Stimulated activated CD4-positive, alpha-beta T cell treated with anti-CD3 and anti-CD28 coated beads, Interleukin-4, amount 100 ng/mL, for 48 hours (primary cell): ENCODE data around the gene TMEM263.
A peak's percentile ranks its signal among the peaks of the same experiment; 100 is the strongest.
"Not testable (repeated sequence)": the region's sequence is repeated elsewhere in the genome, so short reads cannot be mapped to it uniquely, and the experiment has no call there.

Experiments
- DNase-seq, 2 donors: peaks; one replicate each; pipeline ENCODE4 v3.0.0-alpha.2; 2020; ENCODE audit warnings: low read depth in 2 of 2

Gene TMEM263

DNA sequence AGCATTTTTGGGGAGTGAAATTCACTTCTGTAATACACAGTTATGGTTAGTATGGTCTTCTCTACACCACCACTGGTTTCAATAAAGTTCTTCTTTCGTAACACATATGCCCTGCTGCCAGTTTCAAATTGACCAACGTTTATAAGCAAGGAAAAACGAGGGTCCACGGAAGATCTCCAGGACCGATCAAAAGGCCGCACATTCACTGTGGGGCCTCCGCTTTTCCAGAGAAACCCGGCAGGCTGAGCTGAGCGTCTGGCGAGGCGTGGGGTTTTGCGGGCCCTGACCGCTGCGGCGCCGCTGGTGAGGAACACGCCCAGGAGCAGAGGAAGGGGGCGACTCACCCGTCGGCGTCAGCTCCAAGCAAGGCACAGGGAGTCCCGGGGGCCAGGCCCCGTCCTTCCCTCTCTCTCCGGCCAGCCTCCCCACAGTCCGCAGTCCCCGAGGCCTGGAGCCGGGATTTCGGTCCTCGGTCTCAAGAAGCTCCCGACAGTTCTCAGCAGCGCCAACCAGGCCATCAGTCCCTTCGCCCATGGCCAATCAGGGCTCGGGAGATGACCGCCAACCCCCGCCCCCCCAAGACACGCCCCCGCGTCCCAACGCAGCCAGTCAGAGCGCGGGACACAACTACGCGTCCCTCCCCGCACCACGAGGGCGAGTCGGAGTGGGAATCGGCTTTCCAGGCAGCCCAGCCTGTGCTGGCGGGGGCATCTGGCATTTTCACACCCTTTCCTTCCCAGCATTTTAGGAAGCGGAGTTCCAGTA is 31.1 kb downstream of the TMEM263 start, which contains the start of gene MTERF2:
Gene MTERF2 (minus strand): TSS at position 522 of the 765 bp plus-strand sequence. CDS start 8,432 bp downstream, outside the sequence.
- DNase-seq, result peak; percentile 67 to 77

GRCh38 chr12:106987846-106988245 is 32.1 kb downstream of the TMEM263 start:
- DNase-seq, result no peak

GRCh38 chr12:106994579-106995220 is 39.0 kb downstream of the TMEM263 start:
- DNase-seq, result no peak

DNA sequence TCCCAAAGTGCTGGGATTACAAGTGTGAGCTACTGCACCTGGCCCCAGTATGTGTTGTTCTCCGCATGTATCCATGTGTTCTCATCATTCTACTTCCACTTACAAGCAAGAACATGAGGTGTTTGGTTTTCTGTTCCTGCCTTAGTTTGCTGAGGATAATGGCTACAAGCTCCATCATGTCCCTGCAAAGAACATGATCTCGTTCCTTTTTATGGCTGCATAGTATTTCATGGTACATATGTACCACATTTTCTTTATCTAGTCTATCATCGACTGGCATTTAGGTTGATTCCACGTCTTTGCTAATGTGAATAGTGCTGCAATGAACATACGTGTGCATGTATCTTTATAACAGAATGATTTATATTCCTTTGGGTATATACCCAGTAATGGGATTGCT is 40.4 kb downstream of the TMEM263 start:
- not testable (repeated sequence) for DNase-seq

DNA sequence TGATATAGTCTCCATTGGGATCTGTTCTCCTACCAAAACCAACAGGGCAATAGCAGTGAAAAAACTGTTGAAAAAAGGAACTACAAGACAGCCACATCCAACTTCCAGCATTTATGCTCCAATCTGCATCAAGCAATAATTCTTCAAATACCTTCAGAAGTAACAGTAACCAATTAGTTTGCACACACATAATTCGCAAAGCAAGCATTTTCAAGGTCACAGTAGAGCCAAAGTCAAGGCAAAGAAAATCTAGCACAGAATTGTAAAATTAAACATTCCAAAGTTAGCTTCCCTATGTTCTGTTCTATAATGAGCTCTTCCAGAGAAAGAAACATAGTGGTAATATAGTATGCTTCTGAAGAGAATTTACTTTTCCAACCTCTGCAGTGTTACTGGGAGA is 42.2 kb downstream of the TMEM263 start:
- DNase-seq, result no peak

GRCh38 chr12:106999446-106999845 is 43.7 kb downstream of the TMEM263 start:
- no peak for DNase-seq

- not testable (repeated sequence) for DNase-seq
Observed at GRCh38 chr12:107002665-107003064, 47.0 kb downstream of the TMEM263 start.

GRCh38 chr12:107007411-107007810 is 51.7 kb downstream of the TMEM263 start:
- no peak for DNase-seq

GRCh38 chr12:107011519-107011918 is 55.8 kb downstream of the TMEM263 start:
- no peak for DNase-seq

- DNase-seq, result no peak
Observed at GRCh38 chr12:107012736-107013425, 57.2 kb downstream of the TMEM263 start.

GRCh38 chr12:107014055-107014454 is 58.3 kb downstream of the TMEM263 start:
- no peak for DNase-seq

GRCh38 chr12:107017042-107017441 is 61.3 kb downstream of the TMEM263 start:
- DNase-seq, result no peak

GRCh38 chr12:107019546-107019945 is 63.8 kb downstream of the TMEM263 start:
- no peak for DNase-seq
